IMR-90 (cell line): ENCODE measurements around the gene FANCG. TPM values are rescaled to one million over a fixed set of nuclear protein-coding genes. Genes with fewer than 3 reads are reported as not detected.
A peak's percentile ranks its signal among the peaks of the same experiment; 100 is the strongest.

ENCODE experiments used
- ATAC-seq: fragments of 200-7000 bp; cut with Tn5 transposase; 2 replicates; pipeline ENCODE4 v1.9.1; 2020; ENCODE audit warnings: low read depth, mild to moderate bottlenecking, moderate library complexity
- Bru-seq: library from RNA; stranded (reverse); fragments of 400-500 nt; gene quantifications from one replicate; lab custom pipeline; 2021; lab: Mats Ljungman, UMichigan
- BruChase-seq, 2 experiments: library from RNA; stranded (reverse); fragments of 400-500 nt; gene quantifications; one replicate each; lab custom pipeline; 2021; lab: Mats Ljungman, UMichigan
- BruUV-seq: library from RNA; stranded (reverse); fragments of 400-500 nt; replicated peaks from 2 replicates; lab custom pipeline; 2021; lab: Mats Ljungman, UMichigan
- CTCF ChIA-PET: fragments of 300-600 bp; formaldehyde crosslinking; extraction: SDS; loops from one replicate; lab custom pipeline; 2021; ENCODE audit warnings: antibody characterized with exemption; lab: Yijun Ruan, JAX
- POLR2A ChIA-PET: fragments of 300-600 bp; sonication (Branson Sonifier 250); formaldehyde crosslinking; loops from one replicate; lab custom pipeline; 2022; ENCODE audit warnings: antibody characterized with exemption; ENCODE audit not compliant: unreplicated experiment; lab: Charles Lee
- DNase-seq: peaks from one replicate; pipeline ENCODE4 v3.0.0; 2013
- H2AFZ ChIP-seq: replicated peaks from 2 replicates; pipeline ENCODE3; 2013; ENCODE audit warnings: low read length, mild to moderate bottlenecking; ENCODE audit not compliant: poor library complexity
- H2AK5ac ChIP-seq: 2 replicates; pipeline ENCODE4 v1.6.1; 2013; ENCODE audit warnings: low read depth, low read length, inconsistent platforms
- H2AK9ac ChIP-seq: replicated peaks from 2 replicates; pipeline ENCODE3; 2013; ENCODE audit warnings: mild to moderate bottlenecking, low read depth, low read length, moderate library complexity; ENCODE audit not compliant: poor library complexity
- H2BK120ac ChIP-seq: 2 replicates; pipeline ENCODE4 v1.6.1; 2013; ENCODE audit warnings: low read depth, low read length, inconsistent platforms
- H2BK15ac ChIP-seq: 3 replicates; pipeline ENCODE4 v1.6.1; 2013; ENCODE audit warnings: low read depth, low read length, inconsistent platforms
- H2BK20ac ChIP-seq: 2 replicates; pipeline ENCODE4 v1.6.1; 2013; ENCODE audit warnings: low read depth, mild to moderate bottlenecking, inconsistent platforms, low read length, moderate library complexity
- H2BK5ac ChIP-seq: 2 replicates; pipeline ENCODE4 v1.6.1; 2013; ENCODE audit warnings: mild to moderate bottlenecking, low read depth, low read length, inconsistent platforms; ENCODE audit not compliant: poor library complexity, severe bottlenecking
- H3K14ac ChIP-seq: replicated peaks from 2 replicates; pipeline ENCODE4 v1.6.1; 2013; ENCODE audit warnings: low read depth, low read length, inconsistent platforms
- H3K18ac ChIP-seq: 2 replicates; pipeline ENCODE4 v1.6.1; 2013; ENCODE audit warnings: low read depth, low read length, control low read depth
- H3K23ac ChIP-seq: 2 replicates; pipeline ENCODE4 v1.6.1; 2013; ENCODE audit warnings: low read depth, low read length, inconsistent platforms
- H3K27ac ChIP-seq: 2 replicates; pipeline ENCODE4 v1.5.1; 2013; ENCODE audit warnings: mild to moderate bottlenecking, control low read depth, low read length; ENCODE audit not compliant: insufficient read depth
- H3K27me3 ChIP-seq: 2 replicates; pipeline ENCODE4 v1.6.1; 2013; ENCODE audit warnings: low read length; ENCODE audit not compliant: control insufficient read depth, insufficient read depth
- H3K36me3 ChIP-seq: 2 replicates; pipeline ENCODE4 v1.6.1; 2013; ENCODE audit warnings: low read length, mixed read lengths; ENCODE audit not compliant: control insufficient read depth, insufficient read depth
- H3K4ac ChIP-seq: 2 replicates; pipeline ENCODE4 v1.6.1; 2013; ENCODE audit warnings: low read depth, low read length, inconsistent platforms
- H3K4me1 ChIP-seq: 2 replicates; pipeline ENCODE4 v1.6.1; 2013; ENCODE audit warnings: low read length, mixed read lengths; ENCODE audit not compliant: control insufficient read depth, insufficient read depth
- H3K4me2 ChIP-seq: 2 replicates; pipeline ENCODE4 v1.6.1; 2013; ENCODE audit warnings: low read depth, mild to moderate bottlenecking, control low read depth, low read length, moderate library complexity
- H3K4me3 ChIP-seq: 2 replicates; pipeline ENCODE4 v1.5.1; 2013; ENCODE audit warnings: low read depth, mild to moderate bottlenecking, control low read depth, low read length, moderate library complexity; ENCODE audit not compliant: insufficient read depth
- H3K56ac ChIP-seq: 2 replicates; pipeline ENCODE4 v1.6.1; 2013; ENCODE audit warnings: low read length, inconsistent platforms; ENCODE audit not compliant: insufficient read depth; ENCODE audit errors: extremely low read depth
- H3K79me1 ChIP-seq, 2 experiments: 2 replicates each; pipeline ENCODE4 v1.6.1; 2013; ENCODE audit warnings: low read length in 2 of 2, inconsistent platforms in 1 of 2, low read depth in 1 of 2
- H3K9ac ChIP-seq: 2 replicates; pipeline ENCODE4 v1.6.1; 2013; ENCODE audit warnings: low read depth, low read length, control low read depth
- H3K9me1 ChIP-seq: 2 replicates; pipeline ENCODE4 v1.6.1; 2013; ENCODE audit warnings: low read length, inconsistent platforms; ENCODE audit not compliant: insufficient read depth
- H3K9me3 ChIP-seq: 2 replicates; pipeline ENCODE4 v1.6.1; 2013; ENCODE audit warnings: low read length; ENCODE audit not compliant: control insufficient read depth, insufficient read depth
- H4K20me1 ChIP-seq: 2 replicates; pipeline ENCODE4 v1.6.1; 2013; ENCODE audit warnings: low read length, inconsistent platforms; ENCODE audit not compliant: insufficient read depth
- H4K5ac ChIP-seq: 2 replicates; pipeline ENCODE4 v1.6.1; 2013; ENCODE audit warnings: mild to moderate bottlenecking, low read depth, low read length, control low read depth
- H4K8ac ChIP-seq, 2 experiments: 2 replicates each; pipeline ENCODE4 v1.6.1; 2013; ENCODE audit warnings: low read depth in 2 of 2, low read length in 2 of 2, control low read depth in 1 of 2, inconsistent platforms in 1 of 2
- H4K91ac ChIP-seq: 2 replicates; pipeline ENCODE4 v1.6.1; 2013; ENCODE audit warnings: low read depth, low read length, inconsistent platforms; ENCODE audit not compliant: insufficient read depth
- MAZ ChIP-seq: IDR thresholded peaks from 2 replicates; pipeline ENCODE4 v1.6.1; 2012; ENCODE audit warnings: low read depth, mild to moderate bottlenecking, low read length, improper control_type of control experiment, moderate library complexity, borderline replicate concordance
- MXI1 ChIP-seq: IDR thresholded peaks from 2 replicates; pipeline ENCODE4 v1.6.1; 2012; ENCODE audit warnings: low read depth, mild to moderate bottlenecking, low read length, moderate library complexity, borderline replicate concordance
- NFE2L2 ChIP-seq: fragments of 150-350 bp; IDR thresholded peaks from 2 replicates; pipeline ENCODE4 v1.6.1; 2016; ENCODE audit warnings: low read depth, mild to moderate bottlenecking, low read length
- WGBS, 2 experiments: methylation state at CpG; one replicate each; pipeline versions ENCODE4 v1.1.5 to v1.1.7; 2013; ENCODE audit warnings: missing lambda C conversion rate in 2 of 2; ENCODE audit not compliant: insufficient read length in 1 of 2; ENCODE audit errors: extremely low coverage in 2 of 2; 5-methylcytosine and 5-hydroxymethylcytosine counted together
- dilution Hi-C: fragments of 300-500 bp; cut with HindIII; formaldehyde crosslinking; loops from one replicate; pipeline ENCODE4 v1.14.3; 2018; ENCODE audit warnings: low sequenced_read_pairs; ENCODE audit not compliant: unreplicated experiment
- in situ Hi-C: fragments of 300-500 bp; cut with MboI; formaldehyde crosslinking; loops from 3 replicates; pipeline ENCODE4 v1.14.3; 2019; ENCODE audit warnings: low sequenced_read_pairs, inconsistent platforms, mixed read lengths
- intact Hi-C: fragments of 100-400 bp; cut with micrococcal nuclease; formaldehyde crosslinking; loops from 2 replicates; pipeline ENCODE4 v1.10.0; 2022
- long read RNA-seq: library from polyadenylated mRNA; unstranded; transcript quantifications from one replicate; pipeline ENCODE4 v2.0.0, GENCODE V29; 2021; ENCODE audit not compliant: unreplicated experiment
- polyA plus RNA-seq, 3 experiments: library from polyadenylated mRNA; depleted of rRNA; stranded (reverse); fragments of >200 nt; gene quantifications; 2 replicates each; pipeline ENCODE4 v1.2.3, GENCODE V29; 2012; ENCODE audit warnings: low replicate concordance in 1 of 3
- total RNA-seq: library from RNA; depleted of rRNA; stranded (reverse); fragments of >200 nt; gene quantifications from 2 replicates; pipeline ENCODE4 v1.2.3, GENCODE V29; 2012; rRNA removed

The FANCG gene
- total RNA-seq = 13.9 and 16.1 TPM in 2 replicates
- 19.3 and 20.4 TPM in 2 replicates for polyA plus RNA-seq (2012; rRNA removed)
- 7.4 and 21.5 TPM in 2 replicates for polyA plus RNA-seq (2012; cell fraction: cytosol; rRNA removed)
- 58.3 and 59.6 TPM in 2 replicates for polyA plus RNA-seq (2012; cell fraction: nucleus; rRNA removed; ENCODE audit: low replicate concordance)
- Bru-seq, nascent RNA = percentile 62 among the genes with signal in this experiment
- percentile 77 among the genes with signal in this experiment for BruChase-seq, experiment 1, labeled RNA remaining after a 6-hour chase
- percentile 78 among the genes with signal in this experiment for BruChase-seq, experiment 2, labeled RNA remaining after a 2-hour chase
- long read RNA-seq, transcript FANCG-201 (14 exons, 2,631 nt) = major isoform, 7 of 12 reads
- long read RNA-seq, partial matches to known transcripts = 1 of 12 reads
- long read RNA-seq, other reads (novel, unspliced or antisense) = 4 of 12 reads

GRCh38 chr9:35079426-35080341 lies at the start of gene FANCG:
Gene FANCG (minus strand): TSS chr9:35079942. CDS start chr9:35079524, 418 bp downstream.
- POLR2A ChIA-PET = interaction anchor here (0.8 to 1.5 kb wide), 4 partner anchors 8 to 34 kb away, joined by 3 to 16 read pairs (median 4); partner anchors contain the start of gene STOML2
- in situ Hi-C loops = no loop called here
- H3K27ac ChIP-seq = peak within 1 kb of the TSS; percentile 60

More at GRCh38 chr9:35079426-35080341, at the start of gene FANCG:
- dilution Hi-C loops (no loop called here), intact Hi-C loops (loop anchor here (10.0 kb wide), 1 partner anchor 315 kb away; no protein-coding TSS in a partner anchor)
- no peak within 1 kb of the TSS for H2BK15ac ChIP-seq
- no peaks in the 10 kb centered on the region for H3K9me3 ChIP-seq
- H3K4me3 ChIP-seq = peak within 1 kb of the TSS; percentile 78
- H3K36me3 ChIP-seq = no peaks in the 10 kb centered on the region; the same call in 1 of the 2 replicates
- H3K9me1 ChIP-seq = peaks cover 10% of the 10 kb centered on the region
- H3K4me2 ChIP-seq = peak within 1 kb of the TSS; percentile 98
- H4K20me1 ChIP-seq = no peaks in the 10 kb centered on the region
- no peak within 1 kb of the TSS for H4K5ac ChIP-seq
- H2BK120ac ChIP-seq = no peak within 1 kb of the TSS
- H2BK20ac ChIP-seq = no peak within 1 kb of the TSS
- no peaks in the 10 kb centered on the region for H3K27me3 ChIP-seq
- H3K79me1 ChIP-seq = peaks cover 14 to 36% of the 10 kb centered on the region in 2 experiments; a peak in 3 of 4 replicates
- peak within 1 kb of the TSS; percentile 83 for H3K14ac ChIP-seq
- H3K4ac ChIP-seq = peak within 1 kb of the TSS; percentile 81
- ATAC-seq (peak; percentile 96), DNase-seq (peak; percentile 92)
- CTCF ChIA-PET = interaction anchor here (0.6 to 1.6 kb wide), 6 partner anchors 17 to 392 kb away, joined by 3 to 8 read pairs (median 3); partner anchors contain the start of gene PIGO
- peaks cover 5% of the 10 kb centered on the region; the same call in 1 of the 2 replicates for H3K4me1 ChIP-seq
- no peak within 1 kb of the TSS for H3K18ac ChIP-seq
- peak within 1 kb of the TSS; percentile 89 for H3K23ac ChIP-seq
- peak within 1 kb of the TSS; percentile 4 for H2AK9ac ChIP-seq
- H2AFZ ChIP-seq = peak within 1 kb of the TSS; percentile 94
- H2AK5ac ChIP-seq = peak within 1 kb of the TSS; percentile 70; the same call in 1 of the 2 replicates
- BruUV-seq = no TSS peak
- whole genome bisulfite sequencing, 2 experiments = 0% methylated on average over 23 of the region's 67 CpGs; no CpG with 5 or more reads in 1 of the 2 experiments
- peak within 1 kb of the TSS; percentile 49 for H2BK5ac ChIP-seq
- TF ChIP-seq MAZ (peak; percentile 37; the same call in 1 of the 2 replicates), NFE2L2 (no peak), MXI1 (peak; percentile 91)
- peak within 1 kb of the TSS; percentile 76 for H3K56ac ChIP-seq
- peak within 1 kb of the TSS; percentile 56 to 75; a peak in 1 of 4 replicates for H4K8ac ChIP-seq
- H3K9ac ChIP-seq = peak within 1 kb of the TSS; percentile 85
- H4K91ac ChIP-seq = peak within 1 kb of the TSS; percentile 54
